ENCODE results near the gene WDFY3.

- no peak for TF ChIP-seq CTCF (IDR thresholded peaks at IDR 0.05)
- TF ChIP-seq POLR2A (IDR thresholded peaks at IDR 0.05): no peak
- no peak for TF ChIP-seq POLR2AphosphoS5 (IDR thresholded peaks at IDR 0.05)
- no peak for TF ChIP-seq EP300 (IDR thresholded peaks at IDR 0.05)
Observed at GRCh38 chr4:84697615-84698201, 268.8 kb downstream of the WDFY3 start.

All from sigmoid colon (tissue), 4 donors.